H9 (cell line): Measurements from ENCODE around the gene LPAR1. TPM values are rescaled to one million over a fixed set of nuclear protein-coding genes. Genes with fewer than 3 reads are reported as not detected.

Experiments
- DNase-seq: peaks from one replicate; pipeline ENCODE4 v3.0.0-alpha.2; 2017
- H2AFZ ChIP-seq: one replicate; pipeline ENCODE4 v1.6.1; 2013; ENCODE audit warnings: mild to moderate bottlenecking, low read length, control low read depth, moderate library complexity
- H2AK5ac ChIP-seq: 2 replicates; pipeline ENCODE4 v1.6.1; 2013; ENCODE audit warnings: low read length, control low read depth, mixed read lengths; ENCODE audit not compliant: insufficient read length
- H2BK120ac ChIP-seq: one replicate; pipeline ENCODE4 v1.6.1; 2013; ENCODE audit warnings: low read depth, mild to moderate bottlenecking, low read length, control low read depth, inconsistent platforms; ENCODE audit not compliant: poor library complexity, severe bottlenecking
- H2BK12ac ChIP-seq: 2 replicates; pipeline ENCODE4 v1.6.1; 2013; ENCODE audit warnings: low read length, control low read depth, mixed read lengths, low read depth; ENCODE audit not compliant: insufficient read length
- H2BK15ac ChIP-seq: 2 replicates; pipeline ENCODE4 v1.6.1; 2013; ENCODE audit warnings: low read depth, low read length, control low read depth
- H2BK20ac ChIP-seq: one replicate; pipeline ENCODE4 v1.6.1; 2013; ENCODE audit warnings: low read depth, mild to moderate bottlenecking, low read length, control low read depth, inconsistent platforms; ENCODE audit not compliant: poor library complexity, severe bottlenecking
- H2BK5ac ChIP-seq: 2 replicates; pipeline ENCODE4 v1.6.1; 2013; ENCODE audit warnings: low read length, control low read depth, mixed read lengths; ENCODE audit not compliant: insufficient read length
- H3K14ac ChIP-seq: 2 replicates; pipeline ENCODE4 v1.6.1; 2013; ENCODE audit warnings: low read length, control low read depth; ENCODE audit not compliant: insufficient read depth
- H3K18ac ChIP-seq: 2 replicates; pipeline ENCODE4 v1.6.1; 2013; ENCODE audit warnings: low read depth, mild to moderate bottlenecking, mixed read lengths, low read length, control low read depth; ENCODE audit not compliant: insufficient read length
- H3K23ac ChIP-seq: 2 replicates; pipeline ENCODE4 v1.6.1; 2013; ENCODE audit warnings: low read length, control low read depth, mixed read lengths, low read depth; ENCODE audit not compliant: insufficient read length
- H3K23me2 ChIP-seq: 2 replicates; pipeline ENCODE4 v1.6.1; 2013; ENCODE audit warnings: low read depth, mild to moderate bottlenecking, mixed read lengths, low read length, control low read depth; ENCODE audit not compliant: insufficient read length, poor library complexity, severe bottlenecking
- H3K27ac ChIP-seq: 2 replicates; pipeline ENCODE4 v1.5.1; 2013; ENCODE audit warnings: low read length, control low read depth, mixed read lengths, low read depth; ENCODE audit not compliant: insufficient read length
- H3K27me3 ChIP-seq: 2 replicates; pipeline ENCODE4 v1.6.1; 2013; ENCODE audit warnings: low read length, control low read depth, inconsistent platforms; ENCODE audit not compliant: insufficient read depth
- H3K4ac ChIP-seq: 2 replicates; pipeline ENCODE4 v1.6.1; 2013; ENCODE audit warnings: low read depth, mild to moderate bottlenecking, control low read depth, inconsistent platforms, low read length, moderate library complexity
- H3K4me1 ChIP-seq: 2 replicates; pipeline ENCODE4 v1.6.1; 2013; ENCODE audit warnings: low read length, control low read depth, inconsistent platforms; ENCODE audit not compliant: insufficient read depth
- H3K4me2 ChIP-seq: 2 replicates; pipeline ENCODE4 v1.6.1; 2013; ENCODE audit warnings: low read length, control low read depth, mixed read lengths; ENCODE audit not compliant: insufficient read length, insufficient read depth
- H3K56ac ChIP-seq: 2 replicates; pipeline ENCODE4 v1.6.1; 2013; ENCODE audit warnings: low read depth, mild to moderate bottlenecking, mixed read lengths, low read length, control low read depth; ENCODE audit not compliant: insufficient read length
- H3K79me1 ChIP-seq: 2 replicates; pipeline ENCODE4 v1.6.1; 2013; ENCODE audit warnings: low read depth, mild to moderate bottlenecking, moderate library complexity, low read length, control low read depth, inconsistent platforms; ENCODE audit not compliant: insufficient read depth, poor library complexity, severe bottlenecking
- H3K79me2 ChIP-seq: 2 replicates; pipeline ENCODE4 v1.6.1; 2013; ENCODE audit warnings: low read length, control low read depth, inconsistent platforms; ENCODE audit not compliant: insufficient read depth
- H3K9ac ChIP-seq: 2 replicates; pipeline ENCODE4 v1.6.1; 2013; ENCODE audit warnings: low read length, control low read depth, mixed read lengths; ENCODE audit not compliant: insufficient read length; ENCODE audit errors: extremely low read depth
- H3K9me3 ChIP-seq: one replicate; pipeline ENCODE4 v1.6.1; 2013; ENCODE audit warnings: low read depth, low read length, inconsistent platforms; ENCODE audit not compliant: control insufficient read depth
- H3T11ph ChIP-seq: one replicate; pipeline ENCODE4 v1.6.1; 2013; ENCODE audit warnings: mild to moderate bottlenecking, low read length, control low read depth, inconsistent platforms
- H4K20me1 ChIP-seq: one replicate; pipeline ENCODE4 v1.6.1; 2013; ENCODE audit not compliant: control insufficient read depth, insufficient read length, insufficient read depth
- H4K5ac ChIP-seq: 2 replicates; pipeline ENCODE4 v1.6.1; 2013; ENCODE audit warnings: low read depth, mild to moderate bottlenecking, mixed read lengths, low read length, control low read depth; ENCODE audit not compliant: insufficient read length
- H4K8ac ChIP-seq: replicated peaks from 2 replicates; pipeline ENCODE4 v1.6.1; 2013; ENCODE audit warnings: low read length, control low read depth, mixed read lengths, low read depth; ENCODE audit not compliant: insufficient read length
- H4K91ac ChIP-seq: 2 replicates; pipeline ENCODE4 v1.6.1; 2013; ENCODE audit warnings: low read depth, mild to moderate bottlenecking, moderate library complexity, mixed read lengths, low read length, control low read depth; ENCODE audit not compliant: insufficient read length
- H3K27ac Mint-ChIP-seq, 3 experiments: 2 replicates in 2 of 3; 3 replicates in 1 of 3; pipeline ENCODE4 v1.8.0; 2020 to 2021; ENCODE audit warnings: mixed read lengths in 3 of 3, mild to moderate bottlenecking in 1 of 3, moderate library complexity in 1 of 3
- H3K27me3 Mint-ChIP-seq: 2 replicates; pipeline ENCODE4 v1.8.0; 2021; ENCODE audit warnings: low read depth, mild to moderate bottlenecking, moderate library complexity, mixed read lengths
- H3K36me3 Mint-ChIP-seq, 3 experiments: 2 replicates in 2 of 3; 3 replicates in 1 of 3; pipeline ENCODE4 v1.8.0; 2020 to 2021; ENCODE audit warnings: low read depth in 3 of 3, mixed read lengths in 3 of 3; ENCODE audit not compliant: insufficient read depth in 1 of 3
- H3K4me1 Mint-ChIP-seq, 2 experiments: 2 replicates each; pipeline ENCODE4 v1.8.0; 2020; ENCODE audit warnings: mixed read lengths in 2 of 2
- H3K4me3 Mint-ChIP-seq, 2 experiments: 2 replicates in 1 of 2; 3 replicates in 1 of 2; pipeline ENCODE4 v1.8.0; 2020 to 2021; ENCODE audit warnings: mild to moderate bottlenecking in 2 of 2, mixed read lengths in 2 of 2, moderate library complexity in 1 of 2
- H3K9me3 Mint-ChIP-seq, 2 experiments: 2 replicates in 1 of 2; 3 replicates in 1 of 2; pipeline ENCODE4 v1.8.0; 2020; ENCODE audit warnings: mild to moderate bottlenecking in 2 of 2, mixed read lengths in 2 of 2, moderate library complexity in 1 of 2
- CTCF ChIP-seq: fragments of 200-600 bp; sonication (generic); conservative IDR thresholded peaks from 3 replicates; pipeline ENCODE4 v1.8.0; 2021; ENCODE audit warnings: antibody characterized with exemption, mild to moderate bottlenecking
- WGBS: extraction: QIAGEN DNeasy Blood & Tissue Kit; methylation state at CpG from one replicate; pipeline ENCODE4 v1.1.7; 2013; ENCODE audit warnings: missing lambda C conversion rate, low lambda C conversion rate, mixed read lengths; ENCODE audit not compliant: insufficient read length; ENCODE audit errors: extremely low coverage; 5-methylcytosine and 5-hydroxymethylcytosine counted together
- total RNA-seq: library from RNA; stranded (reverse); gene quantifications from 2 replicates; pipeline ENCODE4 v1.2.1, GENCODE V29; 2021

Gene LPAR1
- total RNA-seq, 1 experiment from 2014 or later, result 1.3 TPM

DNA sequence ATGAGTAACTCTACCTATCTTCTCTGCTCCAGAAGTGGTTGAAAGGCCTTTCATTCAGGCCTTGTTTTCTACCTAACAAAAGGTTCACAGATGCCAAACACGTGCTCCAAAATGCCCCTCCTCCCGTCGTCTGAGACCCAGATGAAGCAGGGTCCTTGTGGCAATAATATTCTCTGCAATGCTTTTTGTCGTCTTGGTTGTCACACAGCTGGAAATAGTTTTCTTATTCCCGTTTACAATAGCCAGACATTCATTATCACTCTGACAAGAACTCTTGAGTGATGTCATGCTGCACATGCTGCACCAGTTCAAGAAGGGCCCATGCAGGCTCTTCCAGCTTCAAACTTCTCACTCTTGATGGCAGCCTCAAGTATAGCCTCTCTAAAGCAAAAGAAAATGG, 7.8 kb downstream of the LPAR1 start:
- Histone ChIP-seq H2BK120ac (no peak overlapping the region), H2BK12ac (no peak overlapping the region), H4K8ac (no peak overlapping the region), H3K23ac (no peak overlapping the region), H3K4me1 (no peaks in the 10 kb centered on the region), H3K4me2 (no peak overlapping the region), H2BK20ac (no peak overlapping the region), H4K20me1 (no peaks in the 10 kb centered on the region), H2BK15ac (no peak overlapping the region), H3K56ac (no peak overlapping the region), H2AK5ac (no peak overlapping the region), H3K27ac (no peak overlapping the region), H3K23me2 (no peaks in the 10 kb centered on the region), H3K18ac (no peak overlapping the region), H3K9me3 (no peaks in the 10 kb centered on the region), H3K79me2 (no peaks in the 10 kb centered on the region), H4K91ac (no peak overlapping the region), H3K79me1 (no peaks in the 10 kb centered on the region), H4K5ac (no peak overlapping the region), H3K4ac (no peak overlapping the region), H3K14ac (no peak overlapping the region), H2BK5ac (no peak overlapping the region), H3T11ph (no peak overlapping the region), H3K27me3 (no peaks in the 10 kb centered on the region), H3K9ac (no peak overlapping the region), H2AFZ (no peak overlapping the region)
- H3K27me3 Mint-ChIP-seq, result peaks cover 5% of the 10 kb centered on the region
- DNase-seq, result no peak
- no peaks in the 10 kb centered on the region for H3K9me3 Mint-ChIP-seq
- no peaks in the 10 kb centered on the region for H3K36me3 Mint-ChIP-seq
- no CpG with 5 or more reads among the region's 5 CpGs for WGBS
- peaks cover 6 to 21% of the 10 kb centered on the region in 2 experiments for H3K4me1 Mint-ChIP-seq
- TF ChIP-seq CTCF, result no peak
- H3K27ac Mint-ChIP-seq, result no peak overlapping the region
- H3K4me3 Mint-ChIP-seq, result no peak overlapping the region
